PC-9 (cell line): ENCODE results near the gene TSHR.

ENCODE experiments used
- EZH2 ChIP-seq: fragments of 200-600 bp; sonication (generic); IDR thresholded peaks from 2 replicates; pipeline ENCODE4 v1.8.0; 2017; ENCODE audit warnings: antibody characterized with exemption, low read depth
- TF ChIP-seq, protein P1 (sequence below): fragments of 200-600 bp; sonication (generic); conservative IDR thresholded peaks from 2 replicates; pipeline ENCODE4 v1.6.1; 2017; ENCODE audit warnings: mixed run types, antibody characterized with exemption, mild to moderate bottlenecking, moderate library complexity

DNA sequence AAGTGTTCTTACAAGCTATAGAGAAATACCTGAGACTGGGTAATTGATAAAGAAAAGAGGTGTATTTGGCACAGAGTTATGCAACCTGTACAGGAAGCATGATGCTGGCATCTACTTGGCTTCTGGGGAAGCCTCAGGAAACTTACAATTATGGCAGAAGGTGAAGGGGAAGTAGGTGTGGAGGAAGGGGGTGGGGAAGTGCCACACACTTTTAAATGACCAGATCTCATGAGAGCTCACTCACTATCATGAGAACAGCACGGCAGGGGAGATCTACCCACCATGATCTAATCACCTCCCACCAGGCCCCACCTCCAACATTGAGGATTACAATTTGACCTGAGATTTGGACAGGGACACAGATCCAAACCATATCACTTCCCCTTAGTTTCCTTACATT, 32.8 kb downstream of the TSHR start:
- TF ChIP-seq, protein P1, sequence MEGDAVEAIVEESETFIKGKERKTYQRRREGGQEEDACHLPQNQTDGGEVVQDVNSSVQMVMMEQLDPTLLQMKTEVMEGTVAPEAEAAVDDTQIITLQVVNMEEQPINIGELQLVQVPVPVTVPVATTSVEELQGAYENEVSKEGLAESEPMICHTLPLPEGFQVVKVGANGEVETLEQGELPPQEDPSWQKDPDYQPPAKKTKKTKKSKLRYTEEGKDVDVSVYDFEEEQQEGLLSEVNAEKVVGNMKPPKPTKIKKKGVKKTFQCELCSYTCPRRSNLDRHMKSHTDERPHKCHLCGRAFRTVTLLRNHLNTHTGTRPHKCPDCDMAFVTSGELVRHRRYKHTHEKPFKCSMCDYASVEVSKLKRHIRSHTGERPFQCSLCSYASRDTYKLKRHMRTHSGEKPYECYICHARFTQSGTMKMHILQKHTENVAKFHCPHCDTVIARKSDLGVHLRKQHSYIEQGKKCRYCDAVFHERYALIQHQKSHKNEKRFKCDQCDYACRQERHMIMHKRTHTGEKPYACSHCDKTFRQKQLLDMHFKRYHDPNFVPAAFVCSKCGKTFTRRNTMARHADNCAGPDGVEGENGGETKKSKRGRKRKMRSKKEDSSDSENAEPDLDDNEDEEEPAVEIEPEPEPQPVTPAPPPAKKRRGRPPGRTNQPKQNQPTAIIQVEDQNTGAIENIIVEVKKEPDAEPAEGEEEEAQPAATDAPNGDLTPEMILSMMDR, result no peak
- TF ChIP-seq EZH2, result no peak
